CD4-positive, alpha-beta T cell treated with Interferon gamma for 1 hour (primary cell): ENCODE data around the gene ACACA.
"Not testable (repeated sequence)": the region's sequence is repeated elsewhere in the genome, so short reads cannot be mapped to it uniquely, and the experiment has no call there.

Experiments used
- DNase-seq: peaks from one replicate; pipeline ENCODE4 v3.0.0-alpha.2; 2020

ACACA gene

GRCh38 chr17:37167756-37168155 lies 238.9 kb downstream of the ACACA start:
- no peak for DNase-seq

DNA sequence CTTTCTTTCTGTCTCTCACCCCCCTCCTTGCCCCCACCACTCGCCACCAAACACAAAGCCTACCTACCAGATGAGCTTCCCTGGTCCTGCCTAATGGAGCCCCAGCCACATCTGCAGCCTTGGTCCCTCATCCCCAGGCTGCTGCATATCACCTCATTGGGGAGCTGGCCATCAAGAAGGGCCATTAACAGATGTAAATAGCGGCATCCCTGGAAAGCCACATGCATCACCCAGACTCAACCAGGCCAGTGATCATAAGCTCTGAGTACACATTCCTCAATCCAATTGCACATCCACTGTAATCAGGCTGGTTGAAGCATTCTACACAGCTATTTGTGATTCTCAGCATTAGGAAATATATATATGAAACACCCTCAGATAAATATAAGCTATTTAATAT lies 242.6 kb downstream of the ACACA start:
- no peak for DNase-seq

- DNase-seq: no peak
These were observed 243.8 kb downstream of the ACACA start for GRCh38 chr17:37162800-37163199.

DNA sequence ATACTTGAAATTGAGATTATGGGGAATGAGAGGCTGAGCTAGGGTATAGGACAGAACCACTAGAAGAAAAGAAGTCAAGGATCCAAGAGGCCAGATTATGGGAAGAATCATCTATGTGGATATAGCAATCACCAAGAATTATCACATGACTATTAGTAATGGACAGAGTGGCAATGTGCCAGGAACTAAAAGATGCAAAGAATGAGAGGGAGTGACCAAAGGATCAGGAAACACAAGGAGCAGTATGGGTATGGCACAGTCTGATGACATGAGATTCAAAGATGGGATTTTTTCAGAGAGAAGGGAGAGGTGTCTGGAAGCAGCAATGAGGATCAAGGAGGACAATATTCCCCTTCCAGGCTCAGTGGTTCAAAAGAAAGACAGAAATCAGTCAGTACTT lies 245.7 kb downstream of the ACACA start:
- DNase-seq: no peak

DNA sequence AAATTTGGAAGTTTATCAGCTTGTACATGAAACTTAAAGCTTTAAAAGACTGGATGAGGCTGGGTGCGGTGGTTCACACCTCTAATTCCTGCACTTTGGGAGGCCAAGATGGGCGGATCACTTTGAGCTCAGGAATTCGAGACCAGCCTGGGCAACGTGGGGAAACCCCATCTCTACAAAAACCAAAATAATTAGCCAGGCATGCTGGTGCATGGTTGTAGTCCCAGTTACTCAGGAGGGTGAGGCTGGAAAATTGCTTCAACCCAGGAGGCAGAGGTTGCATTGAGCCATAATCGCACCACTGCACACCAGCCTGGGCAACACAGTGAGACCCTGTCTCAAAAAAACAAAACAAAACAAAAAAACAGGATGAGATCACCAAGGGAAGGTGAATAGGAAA lies 248.3 kb downstream of the ACACA start:
- DNase-seq: no peak

GRCh38 chr17:37148156-37148555 lies 258.5 kb downstream of the ACACA start:
- DNase-seq: no peak

GRCh38 chr17:37147301-37147812 lies 259.3 kb downstream of the ACACA start:
- DNase-seq: no peak

DNA sequence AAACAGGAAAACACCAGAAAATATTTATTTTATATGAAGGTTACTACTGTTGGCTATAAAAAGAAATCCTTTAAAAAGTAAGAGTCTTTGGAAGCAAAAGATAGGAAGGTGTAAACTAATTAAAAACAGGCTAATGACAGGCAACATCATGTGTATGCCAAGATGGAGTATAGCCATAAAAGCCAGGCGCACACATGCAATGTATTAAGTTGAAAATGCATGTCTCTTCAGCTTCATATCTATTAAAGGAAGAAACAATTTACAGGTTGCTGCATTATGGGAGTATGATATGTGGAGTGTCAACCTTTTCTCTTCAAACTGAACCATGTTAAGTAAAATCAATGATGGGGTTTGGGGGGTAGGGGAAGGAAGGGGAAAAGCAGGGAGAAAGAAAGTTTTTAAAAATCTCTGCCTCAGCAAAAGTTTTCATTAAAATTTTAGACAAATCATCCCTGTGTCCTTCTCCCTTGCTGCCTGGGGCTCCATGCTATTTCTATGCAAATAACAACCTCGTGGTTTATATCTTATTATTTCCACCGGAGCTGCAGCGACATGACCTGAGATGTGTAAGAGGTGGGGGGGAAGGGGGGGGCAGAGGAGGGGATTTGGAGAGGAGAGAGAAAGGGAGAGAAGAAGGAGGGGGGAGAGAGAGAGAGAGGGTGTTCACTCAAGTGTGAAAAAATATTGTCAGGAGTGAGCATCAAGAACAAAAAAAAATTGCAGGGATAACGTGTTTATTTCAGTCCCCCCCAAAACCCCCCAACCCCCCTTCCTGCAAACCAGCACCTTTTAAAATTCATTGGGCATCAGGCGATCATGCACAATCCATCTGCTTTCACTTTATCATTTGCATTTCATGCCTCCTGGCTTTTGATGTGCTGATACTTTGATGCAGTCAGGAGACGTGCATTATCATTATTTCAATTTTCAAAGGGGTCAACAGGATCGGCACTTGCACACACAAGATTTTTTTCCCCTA lies 260.3 kb downstream of the ACACA start:
- no peak for DNase-seq

DNA sequence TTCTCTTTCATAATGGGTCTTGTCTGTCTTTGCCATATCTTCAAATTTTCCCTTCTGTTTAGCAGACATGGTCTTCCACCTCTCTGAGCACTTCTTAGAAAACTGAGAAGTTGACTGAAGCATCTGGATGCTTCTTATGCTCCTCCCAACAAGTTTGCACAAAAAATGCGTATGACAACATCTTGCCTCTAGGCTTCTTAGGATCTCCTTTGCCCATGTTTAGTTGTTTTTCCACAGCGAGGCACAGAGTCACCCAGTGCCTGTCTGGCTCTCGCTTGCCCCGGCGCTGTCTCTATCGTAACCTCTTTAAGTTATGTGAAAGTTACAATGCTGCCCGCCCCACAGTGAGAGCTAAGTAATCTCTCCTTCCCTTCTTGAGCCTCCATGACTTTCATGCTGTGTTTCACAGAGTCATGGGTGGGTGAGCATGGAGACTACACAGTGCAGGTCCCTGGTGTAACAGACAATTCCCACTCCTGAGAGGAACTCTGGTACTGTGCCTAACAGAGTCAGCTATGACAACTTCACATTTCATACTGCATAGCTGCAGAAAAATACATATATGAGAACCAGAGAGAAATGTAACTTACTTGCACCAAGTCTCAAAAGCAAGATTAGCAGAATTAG lies 262.4 kb downstream of the ACACA start:
- DNase-seq: no peak

DNA sequence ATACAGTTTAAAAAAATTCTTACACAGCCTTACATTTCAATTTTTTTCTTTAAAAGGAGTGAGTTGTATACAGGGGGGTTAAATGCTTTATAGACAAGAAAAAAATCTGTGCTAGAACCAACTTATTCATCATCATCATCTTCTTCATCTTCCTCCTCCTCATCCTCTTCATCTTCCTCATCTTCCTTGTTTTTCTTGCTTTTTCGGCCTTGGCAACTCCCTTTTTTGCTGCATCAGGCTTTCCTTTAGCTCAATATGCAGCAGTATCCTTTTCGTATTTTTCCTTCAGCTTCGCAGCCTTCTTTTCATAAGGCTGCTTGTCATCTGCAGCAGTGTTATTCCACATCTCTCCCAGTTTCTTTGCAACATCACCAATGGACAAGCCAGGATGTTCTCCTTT lies 263.1 kb downstream of the ACACA start:
- not testable (repeated sequence) for DNase-seq

DNA sequence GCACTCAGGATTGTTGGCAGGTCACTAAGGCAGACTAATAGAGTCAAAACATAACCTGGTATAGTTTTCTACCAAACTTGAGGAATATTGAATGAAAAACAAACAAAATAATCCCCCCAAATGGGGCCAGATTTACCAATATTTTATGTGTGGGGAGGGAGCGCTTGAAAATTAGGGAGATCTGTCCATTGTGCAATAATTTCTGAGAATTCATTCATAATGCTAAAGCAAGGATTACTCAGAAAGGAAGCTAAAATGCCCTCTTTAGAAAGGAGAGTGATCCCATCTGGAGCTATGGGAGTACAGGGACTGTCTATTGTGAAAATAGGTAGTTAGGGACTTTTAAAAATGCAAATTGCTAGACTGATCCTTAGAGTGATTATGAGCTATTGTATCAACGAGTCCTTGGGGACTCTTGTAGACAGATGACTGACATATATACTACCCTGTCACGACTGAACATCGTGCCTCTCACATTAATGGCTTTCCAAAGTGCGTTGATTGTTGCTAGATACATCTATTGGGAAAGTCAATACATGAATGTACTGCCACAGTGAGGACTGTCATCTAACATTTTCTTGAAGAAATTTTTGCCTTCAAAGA lies 264.2 kb downstream of the ACACA start:
- DNase-seq: no peak

GRCh38 chr17:37138571-37139120 lies 268.0 kb downstream of the ACACA start:
- DNase-seq: no peak

- no peak for DNase-seq
These were observed 268.6 kb downstream of the ACACA start for GRCh38 chr17:37137906-37138514.

- DNase-seq: no peak
These were observed 269.5 kb downstream of the ACACA start for GRCh38 chr17:37137070-37137610.

DNA sequence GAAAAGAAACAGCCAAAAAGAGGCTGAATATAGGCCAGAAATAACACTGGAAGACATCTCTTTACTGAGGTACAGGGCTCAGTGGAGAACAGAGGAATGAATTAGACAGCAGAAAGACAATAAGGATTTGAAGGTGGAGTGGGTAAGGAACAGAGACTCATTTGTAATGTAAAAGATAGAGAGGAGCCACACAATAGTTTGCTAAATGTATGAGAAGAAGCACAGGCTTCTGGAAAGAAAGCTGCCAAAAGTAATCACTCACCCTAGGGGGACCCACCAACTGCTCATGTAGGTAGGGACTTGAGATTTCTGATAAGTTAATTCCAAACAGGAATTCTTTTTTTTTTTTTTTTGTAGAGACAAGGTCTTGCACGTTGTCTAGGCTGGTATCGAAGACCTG lies 271.1 kb downstream of the ACACA start:
- DNase-seq: no peak

- no peak for DNase-seq
These were observed 272.6 kb downstream of the ACACA start for GRCh38 chr17:37134050-37134449.

DNA sequence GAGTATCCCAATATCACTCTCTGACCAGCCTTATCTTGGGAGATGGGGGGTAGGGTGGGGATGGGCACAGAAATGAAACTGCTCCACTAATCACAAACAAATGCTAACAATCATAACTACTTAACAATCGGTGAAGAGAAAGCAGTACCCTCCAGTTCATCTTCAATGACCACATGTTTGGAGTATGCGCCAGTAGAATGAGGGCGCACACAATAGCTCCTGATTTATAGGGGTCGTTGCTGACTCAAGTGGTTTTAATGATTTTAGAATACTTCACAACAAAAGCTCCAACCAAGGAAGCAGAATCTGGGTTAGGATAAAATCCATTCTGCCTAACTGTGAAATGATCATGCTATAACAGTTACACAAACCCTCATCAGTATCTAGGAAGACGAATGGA lies 273.5 kb downstream of the ACACA start:
- no peak for DNase-seq

GRCh38 chr17:37131669-37132611 lies 274.7 kb downstream of the ACACA start:
- no peak for DNase-seq

DNA sequence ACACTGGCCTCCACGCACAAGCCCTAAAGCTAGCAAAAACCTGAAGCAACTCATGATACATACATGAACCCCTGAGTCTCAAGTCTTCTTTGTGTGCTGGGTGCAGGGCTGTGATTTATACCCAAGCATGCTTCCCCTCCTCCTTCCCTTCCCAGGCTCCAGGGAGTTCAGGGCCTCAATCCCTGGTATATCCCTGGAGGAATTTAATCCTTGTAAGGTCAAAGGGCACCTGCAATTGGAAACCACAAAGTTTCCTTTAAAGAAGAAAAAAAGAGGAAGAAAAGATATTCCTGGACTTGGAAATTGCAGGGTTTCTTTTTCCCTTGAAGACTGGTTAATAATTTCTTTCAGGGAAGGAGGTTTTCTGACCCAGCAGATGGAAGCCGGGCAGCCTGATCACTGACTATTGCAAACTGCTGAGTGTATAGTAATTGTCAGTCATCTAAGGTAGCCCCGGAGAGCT lies 275.6 kb downstream of the ACACA start:
- no peak for DNase-seq

DNA sequence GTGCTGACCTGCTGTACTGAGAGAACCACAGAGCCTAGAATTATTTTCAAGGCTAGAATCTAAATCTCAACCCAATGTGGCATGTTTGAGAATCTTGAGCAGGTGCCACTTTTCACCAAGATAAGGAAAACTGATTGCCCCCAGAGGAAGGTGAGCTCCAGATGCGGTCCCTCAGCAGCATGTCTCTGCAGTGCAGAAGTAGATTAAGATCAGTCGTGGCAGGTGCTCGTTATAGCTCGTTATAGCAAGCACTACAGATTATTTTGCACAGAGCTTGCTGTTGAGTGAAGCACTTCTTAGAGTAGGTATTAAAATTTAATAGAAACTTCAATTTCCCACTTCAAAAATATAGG lies 281.8 kb downstream of the ACACA start:
- DNase-seq: no peak
